HCT116 (cell line): Measurements from ENCODE around the gene ERICH6B. TPM values are rescaled to one million over a fixed set of nuclear protein-coding genes. Genes with fewer than 3 reads are reported as not detected.
"Not testable (repeated sequence)": the region's sequence is repeated elsewhere in the genome, so short reads cannot be mapped to it uniquely, and the experiment has no call there.

Experiments
- ATAC-seq: fragments of 200-7000 bp; cut with Tn5 transposase; 2 replicates; pipeline ENCODE4 v1.9.1; 2020; ENCODE audit warnings: mild to moderate bottlenecking, moderate library complexity
- BruUV-seq: library from RNA; stranded (reverse); fragments of 400-500 nt; replicated peaks from 2 replicates; lab custom pipeline; 2021; lab: Mats Ljungman, UMichigan
- CTCF ChIA-PET: fragments of 300-600 bp; sonication (Branson Sonifier 250); formaldehyde crosslinking; loops from one replicate; lab custom pipeline; 2021; ENCODE audit warnings: antibody characterized with exemption; lab: Charles Lee
- POLR2A ChIA-PET: fragments of 300-600, 350-600 bp; sonication (Branson Sonifier 250); formaldehyde crosslinking; loops from one replicate; lab custom pipeline; 2021; ENCODE audit warnings: antibody characterized with exemption; lab: Charles Lee
- RAD21 ChIA-PET, 2 experiments: fragments of 300-600 bp; sonication (Branson Sonifier 250); formaldehyde crosslinking; loops; one replicate each; lab custom pipeline; 2023; ENCODE audit warnings: low total read pairs in 2 of 2; ENCODE audit not compliant: uncharacterized antibody in 2 of 2, unreplicated experiment in 2 of 2, low non-redundant PET in 1 of 2; lab: Charles Lee
- DNase-seq: peaks from one replicate; pipeline ENCODE4 v3.0.0-alpha.2; 2010; ENCODE audit warnings: low read depth, low spot score
- H2AFZ ChIP-seq: fragments of 200-600 bp; shearing (Covaris generic), sonication (generic); 2 replicates; pipeline ENCODE4 v1.6.1; 2017; ENCODE audit warnings: low read depth, mixed run types, mixed read lengths, antibody characterized with exemption, low read length; ENCODE audit not compliant: poor library complexity, severe bottlenecking
- H3K27ac ChIP-seq: 2 replicates; pipeline ENCODE4 v1.5.1; 2012; ENCODE audit warnings: low read depth, low read length
- H3K27me3 ChIP-seq: fragments of 200-600 bp; sonication (generic); 2 replicates; pipeline ENCODE4 v1.6.1; 2016; ENCODE audit warnings: mixed run types, low read length, mixed read lengths; ENCODE audit not compliant: insufficient read depth
- H3K36me3 ChIP-seq, 2 experiments: fragments of 200-500 bp in 1 of 2; fragments of 200-600 bp in 1 of 2; sonication (Bioruptor generic) in 1 of 2; sonication (generic) in 1 of 2; 2 replicates each; pipeline versions ENCODE4 v1.5.1 to v1.6.1; 2014 to 2016; ENCODE audit warnings: low read length in 2 of 2, inconsistent platforms in 1 of 2, mixed read lengths in 1 of 2, mixed run types in 1 of 2; ENCODE audit not compliant: insufficient read depth in 2 of 2, control insufficient read depth in 1 of 2
- H3K4me1 ChIP-seq, 2 experiments: fragments of 200-600 bp in 1 of 2; sonication (generic) in 1 of 2; 2 replicates each; pipeline versions ENCODE4 v1.5.1 to v1.6.1; 2012 to 2017; ENCODE audit warnings: low read length in 2 of 2, inconsistent platforms in 1 of 2, mild to moderate bottlenecking in 1 of 2, mixed read lengths in 1 of 2, mixed run types in 1 of 2, moderate library complexity in 1 of 2; ENCODE audit not compliant: insufficient read depth in 2 of 2, control insufficient read depth in 1 of 2
- H3K4me2 ChIP-seq: fragments of 200-600 bp; sonication (generic); 2 replicates; pipeline ENCODE4 v1.6.1; 2017; ENCODE audit warnings: mixed run types, low read length, mixed read lengths
- H3K4me3 ChIP-seq, 2 experiments: fragments of 200-600 bp in 1 of 2; sonication (generic) in 1 of 2; replicated peaks in 1 of 2; 2 replicates each; pipeline ENCODE4 v1.5.1; 2011 to 2016; ENCODE audit warnings: low read length in 2 of 2, control low read depth in 1 of 2, low read depth in 1 of 2, mild to moderate bottlenecking in 1 of 2, mixed read lengths in 1 of 2, mixed run types in 1 of 2
- H3K79me2 ChIP-seq: fragments of 200-600 bp; sonication (generic); 2 replicates; pipeline ENCODE4 v1.6.1; 2017; ENCODE audit warnings: mild to moderate bottlenecking, mixed run types, low read length, moderate library complexity, mixed read lengths; ENCODE audit not compliant: insufficient read depth
- H3K9ac ChIP-seq: fragments of 200-600 bp; sonication (generic); 2 replicates; pipeline ENCODE4 v1.6.1; 2016; ENCODE audit warnings: low read length, mixed read lengths
- H3K9me2 ChIP-seq: fragments of 200-600 bp; sonication (generic), shearing (Covaris generic); 2 replicates; pipeline ENCODE4 v1.6.1; 2017; ENCODE audit warnings: mixed run types, mild to moderate bottlenecking, moderate library complexity; ENCODE audit not compliant: insufficient read depth
- H3K9me3 ChIP-seq, 2 experiments: fragments of 200-500 bp in 1 of 2; fragments of 200-600 bp in 1 of 2; sonication (Bioruptor generic) in 1 of 2; sonication (generic) in 1 of 2; 2 replicates each; pipeline ENCODE4 v1.6.1; 2014 to 2017; ENCODE audit warnings: low read length in 2 of 2, mixed read lengths in 2 of 2, inconsistent platforms in 1 of 2, low read depth in 1 of 2, mild to moderate bottlenecking in 1 of 2, mixed run types in 1 of 2, moderate library complexity in 1 of 2; ENCODE audit not compliant: control insufficient read depth in 1 of 2, insufficient read depth in 1 of 2
- H4K20me1 ChIP-seq: fragments of 200-600 bp; sonication (generic), shearing (Covaris generic); 2 replicates; pipeline ENCODE4 v1.6.1; 2017; ENCODE audit warnings: mixed run types, mild to moderate bottlenecking, moderate library complexity; ENCODE audit not compliant: insufficient read depth
- CEBPB ChIP-seq: IDR thresholded peaks from 2 replicates; pipeline ENCODE4 v1.6.1; 2012; ENCODE audit warnings: low read depth
- EGR1 ChIP-seq: IDR thresholded peaks from 2 replicates; pipeline ENCODE4 v1.6.1; 2012; ENCODE audit warnings: low read depth
- ELF1 ChIP-seq: IDR thresholded peaks from 2 replicates; pipeline ENCODE4 v1.6.1; 2012; ENCODE audit warnings: low read depth, borderline replicate concordance
- EZH2 ChIP-seq: fragments of 200-600 bp; sonication (generic); IDR thresholded peaks from 2 replicates; pipeline ENCODE4 v1.6.1; 2017; ENCODE audit warnings: antibody characterized with exemption, mixed run types
- EZH2phosphoT487 ChIP-seq: fragments of 200-600 bp; IDR thresholded peaks from 2 replicates; pipeline ENCODE4 v1.6.1; 2018; ENCODE audit warnings: antibody characterized with exemption, borderline replicate concordance
- SIN3A ChIP-seq: IDR thresholded peaks from 2 replicates; pipeline ENCODE4 v1.6.1; 2012; ENCODE audit warnings: low read depth
- TCF7L2 ChIP-seq: IDR thresholded peaks from 2 replicates; pipeline ENCODE4 v1.7.0; 2011; ENCODE audit warnings: borderline replicate concordance, inconsistent platforms; ENCODE audit not compliant: insufficient read depth, insufficient read length; ENCODE audit errors: extremely low read depth
- intact Hi-C: fragments of 100-400 bp; cut with micrococcal nuclease; formaldehyde crosslinking; loops from 2 replicates; pipeline ENCODE4 v1.10.0; 2022
- total RNA-seq: library from RNA; stranded (reverse); gene quantifications from one replicate; pipeline ENCODE4 v1.2.1, GENCODE V29; 2021; ENCODE audit not compliant: unreplicated experiment
- TF ChIP-seq, protein P1 (sequence below): IDR thresholded peaks from 2 replicates; pipeline ENCODE4 v1.6.1; 2012

The ERICH6B gene
- total RNA-seq, 1 experiment from 2014 or later: not detected

GRCh38 chr13:45658586-45659235 lies 43.2 kb upstream of the ERICH6B start:
- Histone ChIP-seq H3K4me1 (peaks cover 0 to 3% of the 10 kb centered on the region in 2 experiments; a peak in 1 of 4 replicates), H3K9me2 (no peaks in the 10 kb centered on the region), H3K27me3 (no peaks in the 10 kb centered on the region), H2AFZ (no peak overlapping the region), H3K36me3 (no peaks in the 10 kb centered on the region), H3K4me2 (no peak overlapping the region), H3K9ac (no peak overlapping the region), H4K20me1 (no peaks in the 10 kb centered on the region), H3K4me3 (no peak overlapping the region), H3K79me2 (no peaks in the 10 kb centered on the region), H3K27ac (no peak overlapping the region), H3K9me3 (no peaks in the 10 kb centered on the region)
- TF ChIP-seq TCF7L2: no peak
- no peak for TF ChIP-seq CEBPB
- TF ChIP-seq, protein P1, sequence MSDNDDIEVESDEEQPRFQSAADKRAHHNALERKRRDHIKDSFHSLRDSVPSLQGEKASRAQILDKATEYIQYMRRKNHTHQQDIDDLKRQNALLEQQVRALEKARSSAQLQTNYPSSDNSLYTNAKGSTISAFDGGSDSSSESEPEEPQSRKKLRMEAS: no peak
- TF ChIP-seq EGR1: no peak
- no peak for TF ChIP-seq EZH2phosphoT487
- TF ChIP-seq ELF1: no peak
- no peak for TF ChIP-seq EZH2
- CTCF ChIA-PET: no interaction called here
- DNase-seq (no peak), ATAC-seq (no peak)
- no TSS peak for BruUV-seq
- RAD21 ChIA-PET: no interaction called here
- intact Hi-C loops: no loop called here
- POLR2A ChIA-PET: no interaction called here

- no peak overlapping the region for H2AFZ ChIP-seq
- H3K4me2 ChIP-seq: no peak overlapping the region
- POLR2A ChIA-PET: no interaction called here
- no peak overlapping the region for H3K27ac ChIP-seq
- H4K20me1 ChIP-seq: no peaks in the 10 kb centered on the region
- H3K36me3 ChIP-seq: no peaks in the 10 kb centered on the region
- ATAC-seq: no peak
- H3K79me2 ChIP-seq: no peaks in the 10 kb centered on the region
- H3K9ac ChIP-seq: no peak overlapping the region
- CTCF ChIA-PET: no interaction called here
- no peaks in the 10 kb centered on the region for H3K9me2 ChIP-seq
- no peaks in the 10 kb centered on the region for H3K9me3 ChIP-seq
- RAD21 ChIA-PET: no interaction called here
- no peak for DNase-seq
- no peak overlapping the region for H3K4me3 ChIP-seq
- TF ChIP-seq ELF1 (no peak), SIN3A (no peak), EZH2phosphoT487 (no peak)
- TF ChIP-seq, protein P1: no peak
- peaks cover 0 to 3% of the 10 kb centered on the region in 2 experiments; a peak in 1 of 4 replicates for H3K4me1 ChIP-seq
- BruUV-seq: no TSS peak
- no peaks in the 10 kb centered on the region for H3K27me3 ChIP-seq
- intact Hi-C loops: no loop called here
These were observed 39.3 kb upstream of the ERICH6B start for GRCh38 chr13:45654633-45655349.

DNA sequence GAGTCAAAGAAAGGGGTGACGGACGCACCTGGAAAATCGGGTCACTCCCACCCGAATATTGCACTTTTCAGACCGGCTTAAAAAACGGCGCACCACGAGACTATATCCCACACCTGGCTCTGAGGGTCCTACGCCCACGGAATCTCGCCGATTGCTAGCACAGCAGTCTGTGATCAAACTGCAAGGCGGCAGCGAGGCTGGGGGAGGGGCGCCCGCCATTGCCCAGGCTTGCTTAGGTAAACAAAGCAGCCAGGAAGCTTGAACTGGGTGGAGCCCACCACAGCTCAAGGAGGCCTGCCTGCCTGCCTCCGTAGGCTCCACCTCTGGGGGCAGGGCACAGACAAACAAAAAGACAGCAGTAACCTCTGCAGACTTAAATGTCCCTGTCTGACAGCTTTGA lies 29.7 kb upstream of the ERICH6B start:
- POLR2A ChIA-PET, BruUV-seq, ATAC-seq, H3K4me2 ChIP-seq, H4K20me1 ChIP-seq, intact Hi-C loops, H2AFZ ChIP-seq, H3K9ac ChIP-seq, H3K36me3 ChIP-seq, H3K9me2 ChIP-seq, H3K9me3 ChIP-seq, H3K79me2 ChIP-seq, H3K27ac ChIP-seq, DNase-seq, H3K4me1 ChIP-seq, H3K4me3 ChIP-seq, RAD21 ChIA-PET, CTCF ChIA-PET: not testable (repeated sequence)
- H3K27me3 ChIP-seq: peaks cover 27% of the 10 kb centered on the region
